SK-N-MC (cell line): ENCODE results near the gene HPSE.

Experiments used
- EZH2 ChIP-seq: fragments of 200-600 bp; sonication (generic); IDR thresholded peaks from one replicate; pipeline ENCODE4 v1.6.1; 2017; ENCODE audit warnings: antibody characterized with exemption
- FOXP2 ChIP-seq: optimal IDR thresholded peaks from 2 replicates; pipeline ENCODE3; 2011; ENCODE audit warnings: mild to moderate bottlenecking, moderate library complexity; ENCODE audit not compliant: insufficient read depth; ENCODE audit errors: extremely low read length, control extremely low read depth
- POLR2AphosphoS5 ChIP-seq: IDR thresholded peaks from 2 replicates; pipeline ENCODE4 v1.6.1; 2012; ENCODE audit warnings: mild to moderate bottlenecking, low read depth, low read length, borderline replicate concordance

DNA sequence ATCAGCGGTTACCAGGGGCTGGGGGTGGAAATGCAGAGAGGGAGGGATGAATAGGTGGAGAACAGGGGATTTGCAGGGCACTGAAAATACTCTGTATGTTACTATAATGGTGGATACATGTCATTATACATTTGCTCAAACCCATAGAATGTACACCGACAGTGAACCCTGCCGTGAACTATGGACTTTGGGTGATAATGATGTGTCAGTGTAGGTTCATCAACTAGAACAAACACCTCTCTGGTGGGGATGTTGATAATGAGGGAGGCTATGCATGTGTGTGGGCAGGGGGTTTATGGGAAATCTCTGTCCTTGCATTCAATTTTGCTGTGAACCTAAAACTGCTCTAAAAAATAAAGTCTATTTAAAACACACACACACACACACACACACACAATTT, 11.5 kb downstream of the HPSE start:
- TF ChIP-seq EZH2 (no peak), FOXP2 (no peak), POLR2AphosphoS5 (no peak)
